ENCODE data around the gene PCSK4. TPM values are rescaled to one million over a fixed set of nuclear protein-coding genes. Genes with fewer than 3 reads are reported as not detected.
A peak's percentile ranks its signal among the peaks of the same experiment; 100 is the strongest.

PCSK4 gene
- total and polyA plus RNA-seq, 10 of the 15 experiments (the other 5 are each of a cell fraction or from before 2014, with no cell fraction given) = 0.27 to 0.99 (median 0.40) TPM; not detected in 3

- TF ChIP-seq SIN3A (IDR thresholded peaks at IDR 0.05; ENCODE audit: low read depth, low read length) (no peak), MTA2 (IDR thresholded peaks at IDR 0.05; ENCODE audit: low read depth) (no peak), KLF5 (IDR thresholded peaks at IDR 0.05; ENCODE audit: partially characterized antibody) (no peak), ZNF687 (IDR thresholded peaks at IDR 0.05) (no peak), ATF2 (IDR thresholded peaks at IDR 0.05; ENCODE audit: low read length) (no peak), TCF3 (IDR thresholded peaks at IDR 0.05; ENCODE audit: borderline replicate concordance, insufficient read depth, low read depth, low read length) (no peak), NR2F1 (conservative IDR thresholded peaks at IDR 0.05) (peak; percentile 25; the same call in 1 of the 2 replicates)
Observed at GRCh38 chr19:1503089-1503924, 13.2 kb upstream of the PCSK4 start (continued).

Data from GM12878 (cell line).